ENCODE measurements around the gene TMEM232. TPM values are rescaled to one million over a fixed set of nuclear protein-coding genes. Genes with fewer than 3 reads are reported as not detected.
"Not testable (repeated sequence)": the region's sequence is repeated elsewhere in the genome, so short reads cannot be mapped to it uniquely, and the experiment has no call there.

Gene TMEM232
- total RNA-seq, 4 donors from 2014 or later, result 0.54 to 2.3 (median 0.93) TPM

DNA sequence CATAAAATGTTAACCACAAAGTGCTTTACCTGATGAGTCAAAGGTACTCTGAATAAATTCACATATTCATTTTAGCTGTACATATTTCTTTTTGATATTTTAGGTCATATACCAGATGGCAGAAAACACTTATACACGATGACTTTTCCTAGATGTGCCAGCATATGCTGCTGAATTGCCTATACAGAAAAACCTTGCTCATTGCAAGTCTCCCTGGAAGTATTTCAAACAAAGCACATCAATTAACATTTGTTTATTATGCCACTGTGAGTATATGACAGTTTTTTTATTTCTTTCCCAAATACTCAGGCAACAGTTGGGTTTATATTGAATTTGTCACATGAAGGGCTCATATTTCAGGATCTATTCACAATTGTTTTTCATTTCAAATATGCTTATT lies 180.8 kb downstream of the TMEM232 start:
- DNase-seq (ENCODE audit: low spot score in 2 of 2), result no peak
- no peak for TF ChIP-seq POLR2A (IDR thresholded peaks at IDR 0.05)
- TF ChIP-seq, protein P1, sequence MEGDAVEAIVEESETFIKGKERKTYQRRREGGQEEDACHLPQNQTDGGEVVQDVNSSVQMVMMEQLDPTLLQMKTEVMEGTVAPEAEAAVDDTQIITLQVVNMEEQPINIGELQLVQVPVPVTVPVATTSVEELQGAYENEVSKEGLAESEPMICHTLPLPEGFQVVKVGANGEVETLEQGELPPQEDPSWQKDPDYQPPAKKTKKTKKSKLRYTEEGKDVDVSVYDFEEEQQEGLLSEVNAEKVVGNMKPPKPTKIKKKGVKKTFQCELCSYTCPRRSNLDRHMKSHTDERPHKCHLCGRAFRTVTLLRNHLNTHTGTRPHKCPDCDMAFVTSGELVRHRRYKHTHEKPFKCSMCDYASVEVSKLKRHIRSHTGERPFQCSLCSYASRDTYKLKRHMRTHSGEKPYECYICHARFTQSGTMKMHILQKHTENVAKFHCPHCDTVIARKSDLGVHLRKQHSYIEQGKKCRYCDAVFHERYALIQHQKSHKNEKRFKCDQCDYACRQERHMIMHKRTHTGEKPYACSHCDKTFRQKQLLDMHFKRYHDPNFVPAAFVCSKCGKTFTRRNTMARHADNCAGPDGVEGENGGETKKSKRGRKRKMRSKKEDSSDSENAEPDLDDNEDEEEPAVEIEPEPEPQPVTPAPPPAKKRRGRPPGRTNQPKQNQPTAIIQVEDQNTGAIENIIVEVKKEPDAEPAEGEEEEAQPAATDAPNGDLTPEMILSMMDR (IDR thresholded peaks at IDR 0.05), result no peak
- WGBS, 2 donors, result 77 to 85% methylated on average over 1 of the region's 1 CpG
- H3K4me3 ChIP-seq (ENCODE audit: low read depth, poor library complexity, severe bottlenecking), result no peak overlapping the region
- intact Hi-C loops (cut with DNase I; ENCODE audit: low total_unique reads), result no loop called here

DNA sequence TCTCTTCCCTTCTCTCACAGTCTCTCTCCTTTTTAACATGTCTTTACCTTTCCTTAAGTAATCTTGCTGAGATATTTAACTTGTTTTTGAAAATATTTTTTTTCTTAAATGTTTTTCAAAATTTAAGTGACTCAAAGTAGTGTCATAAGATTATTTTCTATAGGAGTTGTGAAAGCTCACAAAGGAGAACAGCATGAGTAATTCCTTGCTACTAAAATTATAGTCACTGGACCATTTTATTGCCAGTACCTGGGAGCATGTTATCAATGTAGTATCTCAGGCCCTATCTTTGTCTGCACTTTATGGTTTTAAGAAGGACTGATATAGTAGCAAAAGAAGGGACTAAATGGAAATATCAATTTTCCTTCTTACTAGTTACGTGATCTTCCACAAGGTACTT lies 181.9 kb downstream of the TMEM232 start:
- no peak for DNase-seq (ENCODE audit: low spot score in 2 of 2)
- no peak overlapping the region for H3K4me3 ChIP-seq (ENCODE audit: low read depth, poor library complexity, severe bottlenecking)
- TF ChIP-seq, protein P1 (IDR thresholded peaks at IDR 0.05), result no peak
- no peak for TF ChIP-seq POLR2A (IDR thresholded peaks at IDR 0.05)
- intact Hi-C loops (cut with DNase I; ENCODE audit: low total_unique reads), result no loop called here
- 89 to 97% methylated on average over 1 of the region's 1 CpG for WGBS, 2 donors

DNA sequence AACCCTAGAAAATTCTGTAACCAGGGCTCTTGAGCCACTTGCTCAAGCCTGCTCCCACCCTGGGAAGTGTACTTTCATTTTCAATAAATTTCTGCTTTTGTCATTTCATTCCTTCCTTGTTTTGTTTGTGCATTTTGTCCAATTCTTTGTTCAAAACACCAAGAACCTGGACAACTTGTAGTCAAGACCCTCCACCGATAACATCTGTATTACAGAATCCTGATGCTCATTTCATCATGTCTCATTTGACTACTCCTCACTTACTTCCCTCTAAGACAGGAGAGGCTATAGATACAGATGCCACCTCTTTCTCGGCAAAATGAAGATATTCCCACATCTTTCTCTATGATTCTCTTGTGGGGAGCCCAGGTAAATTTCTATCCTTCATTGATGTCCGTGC lies 183.5 kb downstream of the TMEM232 start:
- intact Hi-C loops (cut with DNase I; ENCODE audit: low total_unique reads), result no loop called here
- WGBS, 2 donors, result 90 to 95% methylated on average over 3 of the region's 3 CpGs
- no peak for DNase-seq (ENCODE audit: low spot score in 2 of 2)
- TF ChIP-seq POLR2A (IDR thresholded peaks at IDR 0.05), result no peak
- TF ChIP-seq, protein P1 (IDR thresholded peaks at IDR 0.05), result no peak
- no peak overlapping the region for H3K4me3 ChIP-seq (ENCODE audit: low read depth, poor library complexity, severe bottlenecking)

DNA sequence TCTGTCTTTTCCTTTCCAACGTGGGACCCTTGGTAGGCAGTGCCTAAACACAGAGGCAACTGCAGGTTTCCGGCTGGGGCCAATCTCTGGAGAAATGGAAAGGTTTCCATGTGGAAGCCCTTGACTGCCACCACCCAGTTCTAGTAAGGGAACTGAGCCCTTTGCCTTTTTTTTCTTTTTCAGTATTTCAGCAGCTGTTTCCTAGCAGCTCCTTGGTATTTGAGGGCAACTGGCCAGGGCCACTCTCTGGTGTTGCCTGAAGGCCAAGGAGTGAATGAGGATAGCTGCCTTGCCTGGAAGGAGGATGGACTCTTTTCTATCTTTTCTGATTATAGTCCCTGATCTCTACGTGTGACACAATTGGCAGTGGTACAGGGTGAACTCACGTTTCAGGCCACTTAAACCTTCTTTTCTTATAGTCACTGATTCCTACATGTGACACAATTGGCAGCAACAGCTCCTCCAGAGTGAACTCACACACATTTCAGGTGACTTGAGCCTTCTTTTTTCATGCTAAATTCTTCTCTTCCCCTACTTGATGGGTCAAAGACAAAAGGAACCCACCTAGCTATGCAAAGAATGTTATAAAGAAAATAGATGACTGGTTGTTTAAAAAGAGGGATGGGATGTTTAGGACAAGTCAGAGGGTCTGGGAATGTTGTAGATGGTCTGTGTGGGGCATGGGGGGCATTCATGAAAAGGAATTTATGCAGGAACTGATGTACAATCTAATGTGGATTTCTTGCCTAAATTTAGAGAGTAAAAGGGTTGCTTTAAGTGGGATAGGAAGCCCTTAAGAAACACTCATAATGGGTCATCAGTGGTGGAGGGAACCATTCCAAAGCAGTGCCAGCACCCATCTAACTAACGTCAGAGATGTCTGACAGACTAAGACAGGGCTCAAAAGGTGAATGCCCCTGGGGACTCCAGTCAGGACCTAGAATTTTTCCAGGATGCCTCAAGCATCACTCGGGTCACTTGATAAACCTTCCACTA lies 190.1 kb downstream of the TMEM232 start:
- TF ChIP-seq POLR2A (IDR thresholded peaks at IDR 0.05), result no peak
- TF ChIP-seq, protein P1 (IDR thresholded peaks at IDR 0.05), result no peak
- WGBS, 2 donors, result 48 to 49% methylated on average over 6 of the region's 6 CpGs
- no peak overlapping the region for H3K4me3 ChIP-seq (ENCODE audit: low read depth, poor library complexity, severe bottlenecking)
- peak in 1 of 2 donors; percentile 36 for DNase-seq (ENCODE audit: low spot score in 2 of 2)
- intact Hi-C loops (cut with DNase I; ENCODE audit: low total_unique reads), result no loop called here

DNA sequence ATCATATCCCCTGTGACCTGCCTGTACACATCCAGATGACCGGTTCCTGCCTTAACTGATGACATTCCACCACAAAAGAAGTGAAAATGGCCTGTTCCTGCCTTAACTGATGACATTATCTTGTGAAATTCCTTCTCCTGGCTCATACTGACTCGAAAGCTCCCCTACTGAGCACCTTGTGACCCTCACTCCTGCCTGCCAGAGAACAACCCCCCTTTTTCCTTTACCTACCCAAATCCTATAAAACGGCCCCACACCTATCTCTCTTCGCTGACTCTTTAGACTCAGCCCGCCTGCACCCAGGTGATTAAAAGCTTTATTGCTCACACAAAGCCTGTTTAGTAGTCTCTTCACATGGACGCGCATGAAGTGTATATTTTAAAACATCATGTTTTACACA lies 191.3 kb downstream of the TMEM232 start:
- H3K4me3 ChIP-seq (ENCODE audit: low read depth, poor library complexity, severe bottlenecking); intact Hi-C loops (cut with DNase I; ENCODE audit: low total_unique reads): not testable (repeated sequence)
- DNase-seq (ENCODE audit: low spot score in 2 of 2), result peak in 1 of 2 donors; percentile 49
- 90 to 94% methylated on average over 7 of the region's 7 CpGs for WGBS, 2 donors

DNA sequence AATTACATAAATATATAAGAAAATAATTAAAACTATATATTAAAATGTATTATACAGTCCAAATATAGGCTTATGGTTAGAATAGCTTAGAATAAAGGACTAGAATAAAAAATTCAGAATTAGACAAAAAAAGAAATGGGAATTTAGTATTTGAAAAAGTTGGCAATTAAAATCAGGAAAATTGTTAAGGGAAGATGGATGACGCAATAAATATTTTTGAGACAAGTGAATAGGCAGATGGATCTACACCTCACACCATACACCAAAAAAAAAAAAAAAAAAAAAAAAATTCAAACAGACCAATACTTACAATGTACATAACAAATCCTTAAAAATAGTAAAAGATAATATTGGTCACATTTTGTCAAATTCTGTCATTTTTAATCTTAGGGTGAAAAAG lies 200.7 kb downstream of the TMEM232 start:
- H3K4me3 ChIP-seq (ENCODE audit: low read depth, poor library complexity, severe bottlenecking), result no peak overlapping the region
- TF ChIP-seq POLR2A (IDR thresholded peaks at IDR 0.05), result no peak
- TF ChIP-seq, protein P1 (IDR thresholded peaks at IDR 0.05), result no peak
- DNase-seq (ENCODE audit: low spot score in 2 of 2), result no peak
- 96 to 97% methylated on average over 1 of the region's 1 CpG for WGBS, 2 donors
- intact Hi-C loops (cut with DNase I; ENCODE audit: low total_unique reads), result no loop called here

Measured in lower leg skin (tissue), 4 donors.